GM12878 (cell line): Measurements from ENCODE around the gene HLA-F. TPM values are rescaled to one million over a fixed set of nuclear protein-coding genes. Genes with fewer than 3 reads are reported as not detected.

Experiments used
- BRCA1 ChIP-seq: IDR thresholded peaks from 2 replicates; pipeline ENCODE4 v1.6.1; 2011; ENCODE audit warnings: low read depth, low read length, improper control_type of control experiment
- HDAC2 ChIP-seq: fragments of 200-600 bp; sonication (generic); IDR thresholded peaks from 2 replicates; pipeline ENCODE4 v1.6.1; 2017
- JUND ChIP-seq: IDR thresholded peaks from 2 replicates; pipeline ENCODE4 v1.6.1; 2012; ENCODE audit warnings: low read depth, mild to moderate bottlenecking, low read length, improper control_type of control experiment, moderate library complexity
- KDM1A ChIP-seq: fragments of 200-600 bp; sonication (generic); IDR thresholded peaks from 2 replicates; pipeline ENCODE4 v1.6.1; 2016; ENCODE audit warnings: borderline replicate concordance
- NFYA ChIP-seq: IDR thresholded peaks from 2 replicates; pipeline ENCODE4 v1.6.1; 2011; ENCODE audit warnings: low read depth, mild to moderate bottlenecking, low read length, improper control_type of control experiment, borderline replicate concordance
- PBX3 ChIP-seq: IDR thresholded peaks from 2 replicates; pipeline ENCODE4 v1.6.1; 2011; ENCODE audit warnings: mild to moderate bottlenecking, low read depth, low read length, moderate library complexity; ENCODE audit not compliant: insufficient replicate concordance
- POU2F2 ChIP-seq: IDR thresholded peaks from 3 replicates; pipeline ENCODE4 v1.6.1; 2011; ENCODE audit warnings: low read depth, mild to moderate bottlenecking, low read length, borderline replicate concordance
- RFX5 ChIP-seq: IDR thresholded peaks from 2 replicates; pipeline ENCODE4 v1.6.1; 2011; ENCODE audit warnings: low read depth, low read length, improper control_type of control experiment
- SMAD5 ChIP-seq: IDR thresholded peaks from 2 replicates; pipeline ENCODE4 v1.6.1; 2016; ENCODE audit warnings: antibody characterized with exemption, low read depth
- SPI1 ChIP-seq: IDR thresholded peaks from 2 replicates; pipeline ENCODE4 v1.6.1; 2011; ENCODE audit warnings: low read depth, mild to moderate bottlenecking, low read length, moderate library complexity, borderline replicate concordance; ENCODE audit not compliant: insufficient read depth
- TAF1 ChIP-seq: IDR thresholded peaks from 2 replicates; pipeline ENCODE4 v1.6.1; 2011; ENCODE audit warnings: mild to moderate bottlenecking, low read depth, low read length, borderline replicate concordance
- TCF3 ChIP-seq: IDR thresholded peaks from 2 replicates; pipeline ENCODE4 v1.6.1; 2012; ENCODE audit warnings: low read depth, mild to moderate bottlenecking, low read length, borderline replicate concordance; ENCODE audit not compliant: insufficient read depth
- polyA plus RNA-seq, 11 experiments: library from polyadenylated mRNA; depleted of rRNA in 4 of 11; unstranded in 6 of 11; stranded (reverse) in 5 of 11; fragments of >200 nt; fragmentation: Nextera tagmentation in 4 of 11; fragmentation: Illumina TruSeq in 1 of 11; extraction: Ambion mirVana in 4 of 11; extraction: Trizol in 1 of 11; gene quantifications; 1 replicate in 1 of 11; 2 replicates in 10 of 11; pipeline versions ENCODE4 v1.2.1 to v1.2.3, GENCODE V29; 2011 to 2016; ENCODE audit warnings: inconsistent platforms in 2 of 11, missing spikeins in 2 of 11, low read depth in 1 of 11
- total RNA-seq, 4 experiments: library from RNA; depleted of rRNA in 3 of 4; stranded (reverse); fragments of >200 nt in 3 of 4; fragmentation: Illumina TruSeq in 1 of 4; extraction: Trizol in 1 of 4; gene quantifications; 2 replicates each; pipeline versions ENCODE4 v1.2.1 to v1.2.3, GENCODE V29; 2013 to 2021

HLA-F gene
- total and polyA plus RNA-seq, 10 of the 15 experiments (the other 5 are each of a cell fraction or from before 2014, with no cell fraction given) = 30.1 to 342 (median 145) TPM

GRCh38 chr6:29710281-29710941, 12.8 kb upstream of the HLA-F start (continued):
- TF ChIP-seq PBX3 (no peak), BRCA1 (no peak), RFX5 (no peak), NFYA (no peak), HDAC2 (no peak), POU2F2 (no peak), SMAD5 (no peak), KDM1A (no peak), TCF3 (no peak), SPI1 (no peak), JUND (no peak), TAF1 (no peak)
